ENCODE results near the gene SLAMF8. TPM values are rescaled to one million over a fixed set of nuclear protein-coding genes. Genes with fewer than 3 reads are reported as not detected.

Gene SLAMF8
- total RNA-seq, 1 donor from 2014 or later: not detected

DNA sequence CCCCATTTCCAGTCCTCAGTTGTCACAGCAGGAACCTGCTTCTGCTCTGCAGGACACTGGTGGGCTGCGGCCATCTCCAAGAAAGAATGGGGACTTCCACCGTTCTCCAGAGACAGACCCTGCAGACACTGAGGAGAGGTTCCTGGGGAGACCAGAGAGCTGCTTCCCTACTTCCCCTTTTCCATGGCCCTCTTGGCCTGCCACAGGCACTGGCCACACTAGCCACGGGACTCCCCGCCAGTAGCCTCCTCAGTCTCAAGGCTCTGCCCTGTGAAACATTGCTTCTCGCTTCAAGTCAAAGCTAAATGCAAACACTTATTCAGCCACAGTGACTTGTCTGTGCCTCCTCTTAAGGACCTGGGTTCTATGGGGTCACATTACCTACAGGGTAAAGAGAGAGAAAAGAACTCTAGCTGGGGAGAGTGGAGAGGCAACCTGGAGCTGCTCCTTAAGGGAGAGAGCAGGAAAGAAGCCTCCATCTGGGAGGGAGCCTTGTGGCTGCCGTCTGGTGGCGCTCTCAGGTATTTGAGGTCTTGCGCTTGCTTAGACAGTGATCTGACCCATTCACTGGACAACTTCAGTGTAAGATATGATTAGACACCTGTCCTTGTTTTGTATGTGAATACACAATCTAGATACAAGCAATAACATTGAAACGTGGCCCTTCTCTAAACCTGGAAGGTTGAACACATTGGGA lies 5.4 kb upstream of the SLAMF8 start:
- DNase-seq: no peak

DNA sequence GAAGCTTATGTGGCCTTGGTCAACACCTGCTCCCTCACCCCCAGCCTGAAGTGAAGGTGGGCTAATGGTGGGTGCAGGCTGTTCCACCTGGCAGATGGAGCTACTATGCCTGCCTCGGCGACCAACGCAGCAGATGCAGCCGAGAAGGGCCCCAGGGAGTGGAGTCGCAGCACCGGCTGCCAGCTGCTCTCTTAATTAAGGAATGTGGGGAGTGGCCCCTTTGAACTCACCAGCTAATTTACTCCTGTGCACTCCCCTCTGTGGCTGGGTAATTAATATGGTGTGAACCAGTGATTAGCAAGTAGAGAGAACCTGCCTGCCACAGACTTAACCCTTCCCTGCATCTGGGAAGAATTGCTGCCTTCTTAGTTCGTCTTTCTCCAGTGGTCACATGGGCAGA lies 3.3 kb upstream of the SLAMF8 start:
- no peak for DNase-seq

DNA sequence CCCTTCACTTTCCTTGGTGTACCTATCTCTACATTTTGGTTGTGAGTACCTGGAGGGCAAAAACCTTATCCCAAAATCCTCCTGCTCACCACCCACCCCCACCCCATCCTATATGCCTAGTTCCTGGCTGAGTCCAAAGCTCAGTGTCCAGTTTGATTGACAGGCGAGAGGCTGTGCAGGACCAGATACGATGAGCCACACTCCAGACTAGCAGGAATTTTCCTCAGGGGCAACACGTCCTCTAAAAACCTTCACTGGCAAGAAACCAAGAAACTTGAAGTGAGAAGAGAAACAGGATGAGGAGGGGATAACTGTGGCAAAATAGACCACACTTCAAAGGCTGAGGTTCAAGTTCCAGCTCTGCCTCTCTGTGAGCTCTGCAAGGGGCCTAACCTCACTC lies 1.1 kb upstream of the SLAMF8 start:
- no peak for DNase-seq

DNA sequence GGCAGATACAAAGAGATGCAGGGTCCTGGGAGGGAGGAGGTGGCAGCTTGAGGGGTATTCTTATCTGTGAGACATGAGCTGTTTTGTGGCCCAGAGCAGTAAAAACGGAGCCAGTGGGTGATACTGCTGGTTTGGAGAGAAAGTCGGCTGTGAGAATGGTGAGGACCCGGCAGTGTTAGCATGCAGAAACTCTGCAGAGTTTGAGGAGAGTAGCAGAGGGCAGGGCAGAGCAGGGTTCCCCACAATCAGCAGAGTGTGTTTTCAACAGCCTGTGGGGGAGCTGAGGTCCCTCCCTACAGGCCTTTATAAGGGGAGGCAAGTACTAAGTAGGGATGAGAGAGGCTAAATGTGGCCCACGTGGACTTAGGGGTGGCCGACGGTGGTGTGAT lies 423 bp downstream of the SLAMF8 start:
- DNase-seq: no peak

DNA sequence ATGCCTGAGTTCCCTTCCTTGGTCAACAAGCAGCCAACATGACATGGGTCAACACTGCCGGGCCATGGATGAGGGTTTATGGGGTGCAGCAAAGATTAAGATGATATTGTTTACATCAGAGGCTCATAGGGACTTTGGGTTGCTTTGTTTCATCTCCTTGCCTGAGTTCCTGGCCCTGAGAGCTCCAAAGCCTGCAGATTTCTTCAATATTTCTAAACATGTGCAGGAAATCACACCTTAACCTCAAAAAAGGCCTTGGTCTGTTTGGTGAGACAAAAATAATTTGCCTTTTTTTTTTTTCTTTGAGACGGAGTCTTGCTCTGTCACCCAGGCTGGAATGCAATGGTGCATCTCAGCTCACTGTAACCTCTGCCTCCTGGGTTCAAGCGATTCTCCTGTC lies 876 bp downstream of the SLAMF8 start:
- no peak for DNase-seq

DNA sequence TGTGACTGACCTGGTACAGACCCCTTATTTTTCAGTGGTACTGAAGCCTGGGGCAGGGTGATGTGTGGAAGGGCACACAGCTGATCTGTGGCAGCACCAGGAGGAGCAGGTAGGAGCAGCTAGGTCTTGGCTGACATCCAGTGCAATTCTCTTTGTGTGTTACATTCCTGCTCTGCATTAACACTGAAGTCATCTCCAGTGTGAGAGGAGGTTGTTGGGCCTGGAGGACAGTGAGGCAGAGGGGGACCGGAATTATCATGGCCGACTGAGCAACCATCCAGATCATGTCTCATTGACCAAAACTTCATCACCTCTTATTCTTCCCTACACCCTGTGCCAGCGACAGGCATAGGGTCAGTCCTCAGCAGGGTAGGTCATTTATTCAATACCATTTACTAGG lies 1.5 kb downstream of the SLAMF8 start:
- DNase-seq: no peak

DNA sequence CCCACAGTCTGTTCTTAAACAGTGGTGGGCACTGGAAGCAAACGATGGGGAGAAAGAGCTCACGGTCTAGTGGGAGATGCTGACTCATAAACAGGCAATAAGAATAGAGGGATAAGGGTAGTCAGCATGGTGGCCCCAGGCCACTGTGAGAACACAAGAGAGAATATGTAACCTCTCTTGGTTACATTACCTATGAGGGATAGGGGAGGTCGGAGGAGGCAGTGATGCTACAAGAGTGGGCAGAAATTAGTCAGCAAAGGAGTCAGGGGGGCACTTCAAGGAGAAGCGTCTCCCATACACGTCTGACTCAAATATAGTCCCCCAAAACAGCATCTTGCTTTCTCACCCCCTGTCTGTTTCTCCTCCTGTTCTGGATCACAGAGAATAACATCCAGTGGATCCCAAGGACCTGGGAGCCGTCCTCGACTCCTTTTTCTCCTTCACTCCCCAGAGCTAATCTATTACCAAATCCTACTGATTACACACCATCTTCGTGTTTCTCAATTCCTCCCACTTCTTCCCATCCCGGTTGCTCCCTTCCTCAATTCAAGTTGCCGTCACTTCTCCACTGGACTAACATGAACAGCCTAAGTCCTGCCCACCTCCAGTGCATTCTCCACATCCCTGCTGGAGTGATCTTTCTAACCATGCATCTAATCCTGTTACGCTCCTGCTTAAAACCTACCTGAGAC lies 2.1 kb downstream of the SLAMF8 start:
- no peak for DNase-seq

DNA sequence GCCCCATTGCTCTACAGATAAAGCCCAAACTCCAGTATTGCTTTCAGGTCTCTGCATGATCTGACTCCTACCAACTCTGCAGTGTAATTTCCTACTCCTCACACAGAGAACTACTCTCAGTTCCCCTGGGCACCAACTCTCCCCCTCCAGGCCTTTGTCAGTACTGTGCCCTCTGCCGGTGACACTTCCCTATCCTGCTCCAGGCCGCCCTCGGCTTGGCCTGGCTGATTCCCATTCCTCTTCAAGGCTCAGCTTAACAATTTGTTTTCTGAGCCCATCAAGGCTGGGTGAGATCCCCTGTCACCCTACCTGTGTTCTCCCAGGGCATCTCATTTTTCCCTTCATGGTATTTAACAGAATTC lies 2.6 kb downstream of the SLAMF8 start:
- DNase-seq: no peak

DNA sequence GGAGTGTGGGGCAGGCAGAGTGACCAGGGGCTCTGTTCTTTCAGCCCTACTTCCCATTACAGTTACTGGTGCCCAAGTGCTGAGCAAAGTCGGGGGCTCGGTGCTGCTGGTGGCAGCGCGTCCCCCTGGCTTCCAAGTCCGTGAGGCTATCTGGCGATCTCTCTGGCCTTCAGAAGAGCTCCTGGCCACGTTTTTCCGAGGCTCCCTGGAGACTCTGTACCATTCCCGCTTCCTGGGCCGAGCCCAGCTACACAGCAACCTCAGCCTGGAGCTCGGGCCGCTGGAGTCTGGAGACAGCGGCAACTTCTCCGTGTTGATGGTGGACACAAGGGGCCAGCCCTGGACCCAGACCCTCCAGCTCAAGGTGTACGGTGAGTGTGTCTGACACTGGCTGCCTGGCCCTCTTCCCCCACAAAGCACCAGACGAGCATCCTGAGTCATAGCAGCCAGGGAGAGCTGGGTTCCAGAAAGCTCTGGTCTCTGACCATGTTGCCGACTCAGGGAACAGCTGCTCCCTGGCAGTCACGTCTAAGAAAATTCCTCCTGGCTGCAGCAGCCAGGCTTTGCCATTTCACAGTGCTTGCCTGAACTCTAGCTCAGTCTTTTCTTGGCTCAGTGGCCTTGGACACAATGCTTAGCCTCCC lies 3.3 kb downstream of the SLAMF8 start:
- no peak for DNase-seq

DNA sequence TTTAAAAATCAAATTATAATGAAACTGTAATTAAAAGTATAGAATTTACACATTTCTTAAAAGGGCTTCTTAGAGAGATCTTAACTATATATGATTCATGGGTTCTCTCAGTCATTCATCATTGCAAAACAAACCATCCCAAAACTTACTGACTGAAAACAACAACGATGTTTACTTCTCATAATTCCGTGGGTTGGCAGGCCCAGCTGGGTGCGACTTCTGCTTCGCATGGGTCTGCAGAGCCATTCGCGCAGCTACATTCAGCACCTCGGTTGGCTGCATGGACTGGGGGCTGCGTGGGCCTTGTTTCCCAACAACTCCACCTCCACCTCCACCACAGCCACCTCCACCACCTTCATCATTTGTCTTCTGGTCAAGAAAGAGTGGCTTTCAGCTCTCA lies 4.0 kb downstream of the SLAMF8 start:
- DNase-seq: no peak

DNA sequence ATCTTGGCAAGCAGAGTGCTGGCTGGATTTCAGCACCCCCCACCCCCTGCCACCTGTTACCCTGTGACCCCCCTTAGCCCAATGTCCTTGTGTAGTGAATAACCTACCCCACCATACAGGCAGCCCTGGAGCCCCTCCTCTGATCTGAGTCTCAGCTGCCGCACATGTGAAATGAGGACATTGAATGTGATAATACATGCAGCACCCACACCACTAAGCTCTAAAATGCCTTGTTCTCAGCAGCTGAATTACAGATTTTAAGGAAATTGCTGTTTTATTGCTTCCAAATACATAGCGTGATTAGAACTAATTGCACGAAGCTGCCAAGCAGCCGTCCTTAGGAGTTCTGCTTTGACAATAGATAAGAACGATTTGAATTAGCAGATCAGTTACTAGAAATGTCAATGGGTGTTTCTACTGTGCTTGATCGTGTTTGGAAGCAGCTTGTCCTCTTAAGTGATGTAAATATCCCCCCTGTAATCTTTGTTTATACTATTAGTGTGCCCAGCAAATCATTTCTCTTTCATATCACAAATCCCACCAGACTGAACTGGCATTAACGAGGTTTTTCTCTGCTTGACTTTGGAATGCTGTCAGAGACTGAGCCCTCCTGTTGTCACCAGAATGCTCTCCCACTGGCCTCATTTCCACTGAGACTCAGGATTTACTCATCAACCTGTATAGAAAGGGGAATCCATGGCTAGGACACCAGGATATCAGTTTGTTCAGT lies 4.9 kb downstream of the SLAMF8 start:
- DNase-seq: no peak

DNA sequence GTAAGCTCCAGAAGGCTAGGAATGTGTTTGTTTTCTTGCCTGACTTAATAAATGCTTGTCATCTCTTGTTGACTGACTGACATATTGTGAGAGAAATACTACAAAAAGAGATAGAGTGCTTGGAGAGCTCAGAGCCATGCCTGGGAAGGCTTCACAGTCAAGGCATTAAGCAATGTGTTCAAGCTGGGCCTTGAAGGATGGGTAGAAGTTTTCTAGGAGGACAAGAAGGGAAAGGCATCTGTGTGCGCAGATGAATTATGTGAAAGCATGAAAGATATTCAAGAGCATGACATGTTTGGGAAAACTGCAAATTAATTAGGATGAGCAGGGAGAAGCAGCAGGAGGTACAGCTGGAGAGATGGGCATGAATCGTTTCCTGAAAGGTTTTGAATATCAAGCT lies 5.6 kb downstream of the SLAMF8 start:
- DNase-seq: no peak

DNA sequence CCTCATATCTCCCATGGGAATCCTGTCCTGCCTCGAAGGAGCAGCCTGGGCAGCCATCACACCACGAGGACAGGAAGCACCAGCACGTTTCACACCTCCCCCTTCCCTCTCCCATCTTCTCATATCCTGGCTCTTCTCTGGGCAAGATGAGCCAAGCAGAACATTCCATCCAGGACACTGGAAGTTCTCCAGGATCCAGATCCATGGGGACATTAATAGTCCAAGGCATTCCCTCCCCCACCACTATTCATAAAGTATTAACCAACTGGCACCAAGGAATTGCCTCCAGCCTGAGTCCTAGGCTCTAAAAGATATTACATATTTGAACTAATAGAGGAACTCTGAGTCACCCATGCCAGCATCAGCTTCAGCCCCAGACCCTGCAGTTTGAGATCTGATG lies 8.7 kb downstream of the SLAMF8 start:
- no peak for DNase-seq

DNA sequence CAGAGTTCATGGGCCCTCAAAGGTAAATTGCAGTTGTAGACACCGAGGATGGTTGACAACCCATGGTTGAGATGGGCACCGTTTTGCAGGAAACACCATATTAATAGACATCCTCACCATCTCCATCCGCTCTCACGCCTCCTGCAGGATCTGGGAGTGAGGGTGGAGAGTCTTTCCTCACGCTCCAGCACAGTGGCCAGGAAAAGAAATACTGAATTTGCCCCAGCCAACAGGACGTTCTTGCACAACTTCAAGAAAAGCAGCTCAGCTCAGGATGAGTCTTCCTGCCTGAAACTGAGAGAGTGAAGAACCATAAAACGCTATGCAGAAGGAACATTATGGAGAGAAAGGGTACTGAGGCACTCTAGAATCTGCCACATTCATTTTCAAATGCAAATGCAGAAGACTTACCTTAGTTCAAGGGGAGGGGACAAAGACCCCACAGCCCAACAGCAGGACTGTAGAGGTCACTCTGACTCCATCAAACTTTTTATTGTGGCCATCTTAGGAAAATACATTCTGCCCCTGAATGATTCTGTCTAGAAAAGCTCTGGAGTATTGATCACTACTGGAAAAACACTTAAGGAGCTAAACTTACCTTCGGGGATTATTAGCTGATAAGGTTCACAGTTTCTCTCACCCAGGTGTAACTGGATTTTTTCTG lies 9.3 kb downstream of the SLAMF8 start:
- DNase-seq: no peak

DNA sequence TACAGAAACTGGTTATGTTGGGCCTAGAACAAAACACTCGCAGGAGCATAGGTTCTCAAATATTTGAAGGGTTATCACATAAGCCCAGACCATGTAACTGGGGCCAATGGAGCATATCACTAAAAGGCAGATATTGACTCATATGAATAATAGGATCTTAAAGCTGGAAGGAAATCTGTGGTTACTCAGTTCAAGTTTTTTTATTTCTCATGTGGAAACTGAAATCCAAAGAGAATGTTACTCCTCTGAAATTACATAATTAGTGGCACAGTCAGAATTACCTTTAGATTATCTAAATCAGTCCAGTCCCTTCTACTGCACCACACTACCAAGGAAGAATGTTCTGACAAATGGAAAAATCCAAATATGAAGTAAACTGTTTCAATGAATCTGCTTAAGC lies 12.0 kb downstream of the SLAMF8 start:
- no peak for DNase-seq

DNA sequence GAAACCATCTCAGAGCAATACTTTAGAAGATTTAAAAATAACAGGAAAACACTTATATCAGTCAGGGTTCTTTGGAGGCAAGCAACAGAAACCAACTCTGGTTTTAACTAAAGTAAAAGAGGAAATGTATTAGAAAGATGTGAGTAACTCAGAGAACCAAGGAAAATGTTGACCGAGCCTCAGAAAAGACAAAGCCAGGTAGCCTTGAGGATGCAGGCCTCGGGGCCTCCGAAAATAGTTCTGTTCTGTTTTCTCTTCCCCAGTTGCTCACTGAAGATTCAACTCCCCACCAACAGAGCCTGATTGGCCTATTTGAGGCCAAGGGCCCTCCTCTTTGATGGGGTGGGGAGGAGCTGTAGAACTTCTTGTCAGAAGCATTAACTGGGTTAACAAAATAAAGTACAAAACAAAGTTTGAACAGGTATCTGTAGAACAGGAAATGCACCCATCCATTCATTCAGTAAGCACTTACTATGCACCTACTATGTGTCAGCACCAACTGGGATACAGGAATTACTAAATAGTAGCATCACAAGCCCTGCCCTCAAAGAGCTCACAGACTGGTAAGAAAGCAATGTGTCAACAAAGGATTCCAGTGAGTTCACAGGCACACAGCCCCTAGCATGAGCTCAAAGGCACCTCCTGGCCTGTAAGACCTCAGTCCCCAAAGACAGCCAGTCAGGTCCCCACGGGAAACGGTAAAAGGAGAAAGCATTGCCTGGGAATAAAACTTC lies 12.6 kb downstream of the SLAMF8 start:
- no peak for DNase-seq

DNA sequence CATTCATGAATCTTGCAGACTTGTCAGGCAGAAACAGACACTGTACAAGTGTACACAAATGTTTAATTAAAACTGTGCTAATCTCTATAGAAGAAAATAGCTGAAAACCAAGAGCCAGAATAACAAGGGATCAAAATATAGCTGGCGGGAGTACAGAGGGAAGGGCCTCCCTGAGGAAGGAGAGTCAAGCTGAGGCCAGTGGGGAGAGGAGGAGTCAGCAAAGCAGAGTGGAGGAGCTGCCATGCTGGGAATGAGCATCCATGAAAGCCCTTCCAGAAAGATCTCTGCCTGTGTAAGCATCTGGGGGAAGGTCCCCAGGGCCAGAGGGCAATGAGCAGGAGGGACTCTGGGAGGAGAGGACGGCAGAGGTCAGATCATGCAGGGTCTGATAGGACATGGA lies 15.1 kb downstream of the SLAMF8 start:
- DNase-seq: no peak

DNA sequence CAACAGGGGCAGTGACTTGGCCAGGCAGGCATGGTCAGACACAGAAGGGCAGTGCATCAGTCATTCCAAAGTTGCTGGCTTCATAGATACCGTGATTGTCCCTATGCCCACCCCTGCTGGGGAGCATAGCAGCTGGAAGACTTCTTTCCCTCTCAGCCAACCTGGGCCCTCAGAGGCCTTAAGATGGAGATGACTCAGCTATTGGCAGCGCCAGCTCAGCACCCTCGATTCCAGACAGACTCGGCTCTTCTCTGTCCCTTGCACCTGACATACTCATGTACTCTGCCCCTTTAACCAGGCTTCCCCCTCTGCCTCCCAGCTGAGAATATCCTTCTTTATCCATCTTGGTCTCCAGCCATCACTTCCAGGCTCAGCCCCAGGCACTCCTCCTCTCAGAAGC lies 16.8 kb downstream of the SLAMF8 start:
- no peak for DNase-seq

DNA sequence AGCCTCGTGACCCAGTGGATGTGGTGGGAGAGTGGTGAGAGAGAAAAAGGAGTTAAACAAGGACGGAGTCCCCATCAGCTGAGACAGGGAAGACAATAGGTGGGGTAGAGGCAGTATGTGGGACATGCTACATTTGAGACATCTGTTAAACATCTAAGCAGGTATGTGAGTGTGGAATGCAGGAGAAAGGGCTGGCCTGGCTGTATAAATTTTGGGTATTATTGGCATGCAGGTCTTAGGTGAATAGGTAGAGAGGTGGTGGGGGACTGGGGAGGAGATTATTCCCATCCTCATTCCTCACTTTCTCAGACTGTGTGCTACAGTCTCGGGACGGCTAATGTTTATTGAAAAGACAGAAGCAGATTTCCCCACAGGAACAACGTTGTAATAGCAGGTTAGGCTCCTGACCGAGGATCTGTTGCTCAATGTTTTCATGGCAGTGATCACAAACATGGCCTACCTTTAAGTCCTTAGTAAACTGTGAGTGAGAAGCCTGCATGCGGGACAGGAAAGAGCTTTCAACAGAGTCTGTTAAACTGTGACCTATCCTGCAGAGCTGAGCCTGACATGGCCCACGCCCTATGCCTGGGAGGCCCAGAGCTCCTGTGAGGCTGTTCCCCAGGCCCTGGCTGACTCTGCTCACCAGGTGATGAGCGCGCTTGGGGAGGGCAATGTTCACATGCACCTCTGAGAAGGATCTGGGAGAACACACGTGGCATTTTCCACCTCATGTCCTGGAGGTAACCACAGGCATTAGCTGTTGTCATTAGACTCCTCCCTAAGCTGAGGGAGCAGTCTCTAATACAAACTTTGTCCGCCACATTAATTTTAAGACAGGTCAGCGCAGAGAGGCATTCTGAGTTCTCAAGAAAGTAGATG lies 19.3 kb downstream of the SLAMF8 start:
- DNase-seq: no peak

DNA sequence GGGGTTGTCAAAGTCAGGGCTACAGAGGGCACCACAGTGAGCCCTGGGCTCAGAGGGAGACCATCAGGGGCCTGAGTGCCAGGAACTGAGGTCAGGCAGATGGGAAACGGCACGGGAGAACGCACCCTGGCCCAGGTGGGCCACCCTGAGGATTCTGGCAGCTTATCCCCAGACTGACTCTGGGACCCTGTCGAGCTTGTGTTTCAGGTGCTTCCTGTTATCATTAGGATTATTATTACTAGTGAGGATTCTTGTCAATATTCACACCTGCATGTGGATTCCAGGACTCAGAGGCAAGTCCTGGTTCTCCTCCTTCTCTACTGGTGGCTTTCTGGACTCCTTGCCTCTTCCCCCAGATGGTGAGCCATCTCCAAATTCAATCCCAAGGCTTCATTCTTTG lies 20.6 kb downstream of the SLAMF8 start:
- no peak for DNase-seq

DNA sequence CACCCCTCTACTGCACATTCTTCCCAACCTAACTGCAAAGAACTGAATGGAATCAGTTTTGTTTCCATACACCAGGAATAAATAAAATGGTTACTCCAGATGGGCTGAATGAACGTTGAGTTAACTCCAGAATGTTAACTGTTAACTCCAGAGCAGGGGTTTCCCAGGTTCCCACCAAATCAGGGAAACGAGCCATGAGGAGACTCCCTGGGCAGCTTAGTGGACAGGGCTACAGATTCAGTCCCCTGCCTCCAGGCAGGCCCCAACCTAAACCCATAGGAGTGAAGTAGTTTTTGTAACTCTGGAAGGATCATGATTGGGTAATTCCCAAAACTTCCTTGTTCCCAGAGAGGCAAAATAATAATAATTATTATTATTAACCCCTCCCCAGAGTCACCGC lies 21.7 kb downstream of the SLAMF8 start:
- DNase-seq: no peak
